NCI-H2227 treated with DMSO at 0.1 percent for 48 hours (cell line): ENCODE data around the gene RASL10A.

ENCODE experiments used
- DNase-seq: peaks from one replicate; lab custom pipeline; 2025; lab: John Stamatoyannopoulos, UW

The RASL10A gene

DNA sequence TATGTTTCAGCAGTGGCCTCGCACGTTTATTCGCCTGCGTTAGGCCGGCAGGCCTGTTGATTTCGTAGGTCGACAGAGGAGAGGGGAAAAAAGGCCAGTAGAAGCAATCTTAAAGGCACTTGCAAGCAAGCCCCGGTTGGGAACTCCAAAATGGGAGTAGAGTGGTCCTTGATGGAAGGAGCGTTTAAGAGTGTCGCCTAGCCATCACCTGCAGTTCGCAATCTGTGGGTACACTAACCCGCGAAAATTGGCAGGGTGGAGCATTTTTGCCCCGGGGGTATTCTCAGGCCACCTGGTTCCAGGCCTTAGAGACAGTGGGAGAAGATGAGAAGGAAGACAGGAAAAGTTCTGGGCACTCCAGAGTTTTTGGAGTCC, 46.3 kb downstream of the RASL10A start:
- DNase-seq, result no peak

DNA sequence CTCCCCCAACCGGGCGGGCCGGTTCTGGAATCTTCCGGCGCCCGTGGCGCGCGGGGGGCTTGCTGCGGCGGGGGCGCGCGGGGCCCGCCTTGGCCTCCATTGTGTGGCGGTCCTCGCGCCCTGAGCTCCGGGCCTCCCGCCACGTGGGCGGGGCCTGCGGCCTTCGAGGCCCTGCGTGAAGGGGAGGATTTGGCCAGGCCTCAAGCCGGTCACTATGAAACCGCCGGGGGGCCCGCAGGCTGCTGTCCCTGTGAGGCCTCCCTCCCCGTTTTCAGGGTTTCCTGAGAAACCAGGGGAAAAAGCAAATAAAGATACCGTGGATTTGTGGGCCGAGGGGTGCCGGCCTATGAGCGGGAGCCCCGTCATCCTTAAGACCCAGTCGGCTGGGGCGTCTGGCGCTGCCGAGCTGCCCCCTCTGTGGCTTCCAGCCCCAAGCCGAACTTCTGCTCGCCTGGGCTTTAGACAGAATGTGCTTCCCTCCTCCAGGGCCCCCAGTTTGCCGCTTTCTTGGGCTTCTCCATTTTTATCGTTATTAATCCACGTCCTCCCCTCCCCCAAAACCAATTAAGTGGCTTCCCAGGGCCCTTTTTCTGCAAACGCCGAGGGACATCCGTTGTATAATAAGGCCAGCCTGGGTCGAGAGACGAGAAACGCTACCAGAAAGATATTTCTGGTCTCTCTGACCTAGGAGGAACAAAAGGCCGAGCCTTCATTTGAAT, 46.8 kb downstream of the RASL10A start:
- no peak for DNase-seq

DNA sequence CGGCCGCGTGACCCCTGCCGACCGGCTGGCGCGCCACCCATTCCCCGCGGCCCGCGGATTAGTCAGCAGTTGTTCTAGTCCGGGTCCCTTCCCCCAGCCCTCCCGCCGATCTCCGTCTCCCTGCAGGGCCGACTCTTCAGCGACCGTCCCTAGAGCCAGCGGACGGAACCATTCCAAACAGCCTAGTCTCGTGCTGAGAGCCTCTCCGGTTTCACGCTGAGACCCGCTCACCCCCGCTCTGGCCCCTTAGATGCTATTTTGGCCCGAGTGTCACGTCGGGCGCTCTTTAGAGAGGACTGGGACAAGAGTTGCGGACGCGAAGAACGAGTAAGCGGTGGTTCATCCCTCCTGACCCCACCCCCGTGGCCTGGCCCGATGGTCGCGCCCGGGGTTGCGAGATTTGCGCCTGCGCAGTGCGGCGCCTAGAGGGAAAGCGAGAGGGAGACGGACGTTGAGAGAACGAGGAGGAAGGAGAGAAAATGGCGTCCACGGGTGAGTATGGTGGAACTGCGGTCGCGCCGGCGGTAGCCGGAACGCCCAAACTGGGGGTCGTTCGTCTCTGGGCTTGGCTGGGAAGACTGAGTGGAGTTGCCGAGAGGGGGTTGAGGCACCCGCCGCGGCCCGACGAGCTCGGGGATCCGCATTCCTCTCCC, 47.5 kb downstream of the RASL10A start, which contains the start of the genes EWSR1 and RHBDD3:
Gene EWSR1, plus strand, starts transcription at position 411 of the 653 bp plus-strand sequence. Its CDS starts 69 bp downstream, at position 480.
Gene RHBDD3, minus strand, starts transcription at position 124 of the 653 bp plus-strand sequence. CDS start 2,355 bp downstream, outside the sequence.
- DNase-seq, result peak; percentile 94

DNA sequence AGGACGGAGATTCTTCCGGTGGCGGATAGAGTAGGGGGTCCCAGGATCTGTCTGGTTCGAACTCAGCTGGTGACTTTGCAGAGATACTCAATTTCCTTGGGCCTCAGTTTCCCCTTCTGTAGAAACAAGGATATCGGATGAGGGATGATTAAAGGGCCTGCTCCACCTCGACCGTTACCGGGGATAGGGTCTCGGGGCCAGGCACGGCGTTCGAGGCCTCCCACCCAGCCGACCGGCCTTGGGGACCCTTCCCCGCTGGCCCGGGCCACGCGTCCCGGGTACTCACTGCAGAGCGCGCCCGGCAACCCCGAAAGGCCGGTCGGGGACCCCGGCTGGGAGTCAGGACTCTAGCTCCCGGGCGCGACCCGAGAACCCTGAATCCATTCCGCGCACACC, 48.0 kb downstream of the RASL10A start:
- DNase-seq, result no peak

DNA sequence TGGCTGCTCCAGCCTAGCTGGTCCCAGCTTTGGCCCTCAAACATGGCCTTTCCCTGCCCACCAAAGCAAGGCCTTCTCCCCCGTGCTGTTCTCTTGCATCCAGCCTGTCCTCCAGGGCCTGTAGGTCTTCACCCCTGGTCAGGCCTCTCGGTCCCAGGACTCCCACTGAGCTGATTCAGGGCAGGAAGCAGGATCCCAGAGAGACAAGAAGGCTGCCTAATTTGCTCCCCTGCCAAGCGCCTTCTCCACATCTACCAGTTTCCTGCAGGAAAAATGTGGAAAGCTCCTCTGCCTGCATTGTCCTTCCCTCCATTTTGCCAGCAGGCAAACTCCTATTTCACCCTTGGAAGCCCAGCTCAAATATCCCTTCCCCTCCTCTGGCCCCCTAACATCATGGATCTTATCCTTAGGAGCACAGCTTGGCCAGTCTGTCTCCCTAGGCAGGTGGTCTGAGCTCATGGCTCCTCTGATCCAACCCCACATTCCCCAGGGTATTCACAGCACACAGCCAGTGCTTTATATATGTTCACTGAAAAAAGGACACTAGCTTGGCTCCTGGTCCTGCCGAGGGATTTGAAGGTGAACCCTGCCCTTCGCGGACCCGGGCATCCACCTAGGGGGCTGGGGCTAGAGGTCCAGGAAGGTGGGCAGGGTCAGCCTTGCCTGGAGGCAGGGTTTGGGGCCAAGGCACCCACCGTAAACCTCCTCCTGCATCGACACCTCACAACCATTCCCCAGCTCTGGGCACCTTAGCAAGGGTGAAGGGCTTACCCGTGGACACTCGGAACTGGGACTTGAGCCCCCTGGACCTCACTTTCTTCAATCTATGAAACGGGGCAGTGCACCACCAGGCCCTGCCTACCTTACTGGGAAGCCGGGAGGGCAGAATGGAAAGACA, 48.7 kb downstream of the RASL10A start:
- DNase-seq, result no peak

GRCh38 chr22:29265929-29266328, 49.6 kb downstream of the RASL10A start:
- no peak for DNase-seq

DNA sequence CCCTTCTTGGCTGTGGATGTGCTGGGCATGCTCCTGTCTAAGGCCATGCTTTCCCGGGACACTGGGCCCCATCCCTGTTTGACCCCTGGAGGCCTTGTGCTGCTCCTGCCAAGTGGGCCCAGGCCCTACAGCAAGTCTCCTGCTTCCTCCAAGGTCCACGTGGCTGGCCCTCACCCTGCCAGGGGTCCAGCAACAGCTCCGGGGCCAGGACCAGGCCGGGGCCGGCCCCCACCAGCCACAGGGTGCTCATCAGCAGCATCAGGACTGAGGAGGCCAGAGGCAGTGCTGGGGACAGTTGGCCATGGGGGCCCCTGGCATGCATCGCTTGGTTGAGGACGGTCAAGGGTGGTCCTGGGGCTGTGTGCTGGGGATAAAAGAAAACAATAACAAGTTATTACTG, 50.2 kb downstream of the RASL10A start:
- no peak for DNase-seq

- DNase-seq, result no peak
Measured at GRCh38 chr22:29263791-29264276, 51.7 kb downstream of the RASL10A start.
